ENCODE results near the gene MYADML2. TPM values are rescaled to one million over a fixed set of nuclear protein-coding genes. Genes with fewer than 3 reads are reported as not detected.

Gene MYADML2, protein sequence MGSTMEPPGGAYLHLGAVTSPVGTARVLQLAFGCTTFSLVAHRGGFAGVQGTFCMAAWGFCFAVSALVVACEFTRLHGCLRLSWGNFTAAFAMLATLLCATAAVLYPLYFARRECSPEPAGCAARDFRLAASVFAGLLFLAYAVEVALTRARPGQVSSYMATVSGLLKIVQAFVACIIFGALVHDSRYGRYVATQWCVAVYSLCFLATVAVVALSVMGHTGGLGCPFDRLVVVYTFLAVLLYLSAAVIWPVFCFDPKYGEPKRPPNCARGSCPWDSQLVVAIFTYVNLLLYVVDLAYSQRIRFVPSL
- total RNA-seq (ENCODE audit: low replicate concordance) = 0.11 TPM in 1 of 2 replicates, not detected in the other

DNA sequence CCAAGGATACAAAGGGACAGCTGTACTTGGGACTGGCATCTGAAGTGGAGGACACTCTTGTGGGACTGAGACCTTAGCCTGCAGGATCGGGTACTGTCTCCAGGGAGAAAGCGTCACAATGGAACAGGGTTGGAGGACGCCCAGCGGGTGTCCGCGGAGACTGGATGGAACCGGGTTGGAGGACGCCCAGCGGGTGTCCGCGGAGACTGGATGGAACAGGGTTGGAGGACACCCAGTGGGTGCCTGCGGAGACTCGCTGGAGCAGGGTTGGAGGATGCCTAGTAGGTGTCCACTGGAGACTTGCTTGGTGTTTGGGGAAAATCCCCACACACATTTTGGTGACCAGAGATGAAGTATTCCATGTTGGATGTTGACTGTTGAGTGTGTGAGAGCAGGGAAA lies at the start of gene MYADML2:
MYADML2 (minus strand) TSS at position 45 of the 400 bp plus-strand sequence. CDS start 5,492 bp downstream, outside the sequence.
- no peak within 1 kb of the TSS for H3K27ac Mint-ChIP-seq
- Histone ChIP-seq H3K9ac (no peak within 1 kb of the TSS), H4K20me1 (ENCODE audit: low read depth) (no peaks in the 10 kb centered on the region), H3F3A (ENCODE audit: low read depth) (peaks cover 14% of the 10 kb centered on the region), H3K79me2 (ENCODE audit: low read depth) (no peaks in the 10 kb centered on the region), H3K36me3 (no peaks in the 10 kb centered on the region), H3K4me2 (no peak within 1 kb of the TSS), H3K9me3 (ENCODE audit: low read depth) (no peaks in the 10 kb centered on the region), H3K4me3 (no peak within 1 kb of the TSS), H3K27me3 (peaks cover 12% of the 10 kb centered on the region), H3K4me1 (peaks cover 12% of the 10 kb centered on the region), H3K27ac (no peak within 1 kb of the TSS), H2AFZ (replicated peaks) (no peak within 1 kb of the TSS)
- peaks cover 6% of the 10 kb centered on the region for H3K4me1 Mint-ChIP-seq
- TF ChIP-seq EZH2phosphoT487 (IDR thresholded peaks at IDR 0.05) = no peak
- TF ChIP-seq, protein P1, sequence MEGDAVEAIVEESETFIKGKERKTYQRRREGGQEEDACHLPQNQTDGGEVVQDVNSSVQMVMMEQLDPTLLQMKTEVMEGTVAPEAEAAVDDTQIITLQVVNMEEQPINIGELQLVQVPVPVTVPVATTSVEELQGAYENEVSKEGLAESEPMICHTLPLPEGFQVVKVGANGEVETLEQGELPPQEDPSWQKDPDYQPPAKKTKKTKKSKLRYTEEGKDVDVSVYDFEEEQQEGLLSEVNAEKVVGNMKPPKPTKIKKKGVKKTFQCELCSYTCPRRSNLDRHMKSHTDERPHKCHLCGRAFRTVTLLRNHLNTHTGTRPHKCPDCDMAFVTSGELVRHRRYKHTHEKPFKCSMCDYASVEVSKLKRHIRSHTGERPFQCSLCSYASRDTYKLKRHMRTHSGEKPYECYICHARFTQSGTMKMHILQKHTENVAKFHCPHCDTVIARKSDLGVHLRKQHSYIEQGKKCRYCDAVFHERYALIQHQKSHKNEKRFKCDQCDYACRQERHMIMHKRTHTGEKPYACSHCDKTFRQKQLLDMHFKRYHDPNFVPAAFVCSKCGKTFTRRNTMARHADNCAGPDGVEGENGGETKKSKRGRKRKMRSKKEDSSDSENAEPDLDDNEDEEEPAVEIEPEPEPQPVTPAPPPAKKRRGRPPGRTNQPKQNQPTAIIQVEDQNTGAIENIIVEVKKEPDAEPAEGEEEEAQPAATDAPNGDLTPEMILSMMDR (IDR thresholded peaks at IDR 0.05) = no peak
- no peak for TF ChIP-seq EZH2 (IDR thresholded peaks at IDR 0.05)
- H3K27me3 Mint-ChIP-seq (ENCODE audit: insufficient read depth, low read depth) = peaks cover 3% of the 10 kb centered on the region
- peak within 1 kb of the TSS; percentile 27 for H3K4me3 Mint-ChIP-seq
- DNase-seq (ENCODE audit: low spot score) = no peak
- H3K9me3 Mint-ChIP-seq = no peaks in the 10 kb centered on the region
- no peaks in the 10 kb centered on the region for H3K36me3 Mint-ChIP-seq

DNA sequence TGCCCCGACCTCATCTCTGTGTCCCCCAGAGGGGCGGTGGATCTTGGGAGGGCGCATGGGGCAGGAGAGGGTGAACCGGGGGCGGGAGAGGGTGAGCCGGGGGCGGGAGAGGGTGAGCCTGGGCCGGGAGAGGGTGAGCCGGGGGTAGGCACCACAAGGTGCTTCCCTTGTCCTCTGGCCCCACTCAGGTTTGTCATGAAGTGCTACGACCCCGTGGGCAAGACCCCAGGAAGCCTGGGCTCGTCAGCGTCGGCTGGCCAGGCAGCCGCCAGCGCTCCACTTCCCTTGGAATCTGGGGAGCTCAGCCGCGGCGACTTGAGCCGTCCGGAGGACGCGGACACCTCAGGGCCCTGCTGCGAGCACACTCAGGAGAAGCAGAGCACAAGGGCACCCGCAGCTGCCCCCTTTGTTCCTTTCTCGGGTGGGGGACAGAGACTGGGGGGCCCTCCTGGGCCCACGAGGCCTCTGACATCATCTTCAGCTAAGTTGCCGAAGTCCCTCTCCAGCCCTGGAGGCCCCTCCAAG lies 49.3 kb upstream of the MYADML2 start:
- Mint-ChIP-seq H3K4me3 (no peak overlapping the region), H3K4me1 (peaks cover 42% of the 10 kb centered on the region), H3K9me3 (no peaks in the 10 kb centered on the region), H3K27ac (peak overlapping the region; percentile 76), H3K36me3 (no peaks in the 10 kb centered on the region), H3K27me3 (ENCODE audit: insufficient read depth, low read depth) (peaks cover 2% of the 10 kb centered on the region)
- TF ChIP-seq, protein P1 (IDR thresholded peaks at IDR 0.05) = no peak
- TF ChIP-seq EZH2 (IDR thresholded peaks at IDR 0.05) = no peak
- TF ChIP-seq EZH2phosphoT487 (IDR thresholded peaks at IDR 0.05) = no peak
- Histone ChIP-seq H3K27me3 (no peaks in the 10 kb centered on the region), H3F3A (ENCODE audit: low read depth) (peaks cover 26% of the 10 kb centered on the region), H2AFZ (replicated peaks) (no peak overlapping the region), H3K27ac (peak overlapping the region; percentile 13), H3K4me1 (peaks cover 33% of the 10 kb centered on the region), H3K9ac (no peak overlapping the region), H3K36me3 (no peaks in the 10 kb centered on the region), H3K4me3 (no peak overlapping the region), H3K79me2 (ENCODE audit: low read depth) (no peaks in the 10 kb centered on the region), H3K9me3 (ENCODE audit: low read depth) (no peaks in the 10 kb centered on the region), H3K4me2 (no peak overlapping the region), H4K20me1 (ENCODE audit: low read depth) (no peaks in the 10 kb centered on the region)
- no peak for DNase-seq (ENCODE audit: low spot score)

DNA sequence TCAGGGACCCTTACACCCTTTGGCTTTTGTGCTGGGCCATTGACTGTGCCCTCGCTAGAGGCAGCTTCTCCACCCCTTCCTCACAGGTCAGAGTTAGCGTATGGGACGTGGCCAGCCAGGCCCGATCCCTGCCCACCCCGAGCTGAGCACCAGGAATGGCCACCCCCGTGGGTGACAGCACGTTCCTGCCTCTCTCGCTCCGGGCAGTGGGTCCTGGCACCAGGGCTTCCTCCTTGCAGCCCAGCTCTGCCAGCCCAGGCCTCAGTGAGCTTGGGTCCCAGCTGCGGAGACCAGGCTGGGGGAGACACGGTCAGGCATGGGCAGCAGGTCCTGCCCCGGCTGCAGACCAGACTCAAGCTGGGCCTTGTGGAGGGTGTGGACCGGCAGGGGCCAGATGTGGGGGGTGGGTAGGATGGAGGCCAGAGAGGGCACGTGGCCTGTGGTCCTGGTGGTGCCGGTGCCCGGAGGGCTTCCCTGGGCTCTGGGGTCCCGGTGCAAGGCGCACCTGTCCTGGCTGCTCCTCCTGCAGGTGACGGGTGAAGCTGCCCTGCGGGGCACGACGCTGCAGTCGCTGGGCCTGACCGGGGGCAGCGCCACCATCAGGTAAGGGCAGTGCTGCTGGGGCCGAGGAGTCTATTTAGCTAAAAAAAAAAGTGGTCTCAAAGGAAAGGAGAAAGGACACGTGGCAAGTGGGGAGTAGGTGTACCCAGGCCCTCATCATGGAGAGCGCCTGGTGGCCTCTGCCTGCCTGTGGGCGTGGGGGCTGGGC lies 48.6 kb upstream of the MYADML2 start:
- Histone ChIP-seq H3K9me3 (ENCODE audit: low read depth) (no peaks in the 10 kb centered on the region), H3K9ac (no peak overlapping the region), H3K36me3 (no peaks in the 10 kb centered on the region), H3K4me1 (peaks cover 36% of the 10 kb centered on the region), H2AFZ (replicated peaks) (no peak overlapping the region), H3K27me3 (no peaks in the 10 kb centered on the region), H3K79me2 (ENCODE audit: low read depth) (peaks cover 4% of the 10 kb centered on the region), H3K4me3 (no peak overlapping the region), H3K27ac (no peak overlapping the region), H3K4me2 (no peak overlapping the region), H3F3A (ENCODE audit: low read depth) (peaks cover 31% of the 10 kb centered on the region), H4K20me1 (ENCODE audit: low read depth) (no peaks in the 10 kb centered on the region)
- Mint-ChIP-seq H3K4me1 (peaks cover 45% of the 10 kb centered on the region), H3K36me3 (peaks cover 2% of the 10 kb centered on the region), H3K9me3 (no peaks in the 10 kb centered on the region), H3K4me3 (no peak overlapping the region), H3K27ac (peak overlapping the region; percentile 76), H3K27me3 (ENCODE audit: insufficient read depth, low read depth) (peaks cover 3% of the 10 kb centered on the region)
- TF ChIP-seq, protein P1 (IDR thresholded peaks at IDR 0.05) = no peak
- TF ChIP-seq EZH2 (IDR thresholded peaks at IDR 0.05) = no peak
- no peak for TF ChIP-seq EZH2phosphoT487 (IDR thresholded peaks at IDR 0.05)
- DNase-seq (ENCODE audit: low spot score) = no peak

All from neural progenitor cell (in vitro differentiated cells).